ENCODE results near the gene CEP112.
"Not testable (repeated sequence)": the region's sequence is repeated elsewhere in the genome, so short reads cannot be mapped to it uniquely, and the experiment has no call there.

Gene CEP112

DNA sequence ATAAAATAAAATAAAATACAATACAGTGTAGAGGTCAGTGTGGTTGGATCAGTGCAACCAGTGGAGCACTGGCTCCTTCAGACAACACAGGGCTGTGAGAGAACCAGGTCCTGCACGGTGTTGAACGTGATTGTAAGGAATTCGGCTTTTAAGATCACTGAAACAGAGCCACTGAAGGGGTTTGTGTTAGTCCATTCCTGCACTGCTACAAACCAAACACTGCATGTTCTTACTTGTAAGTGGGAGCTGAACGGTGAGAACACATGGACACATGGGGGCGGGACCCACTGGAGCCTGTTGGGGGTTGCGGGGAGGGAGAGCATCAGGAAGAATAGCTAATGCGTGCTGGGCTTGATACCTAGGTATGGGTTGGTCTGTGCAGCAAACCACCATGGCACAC, 437.3 kb downstream of the CEP112 start:
- no peak for DNase-seq

DNA sequence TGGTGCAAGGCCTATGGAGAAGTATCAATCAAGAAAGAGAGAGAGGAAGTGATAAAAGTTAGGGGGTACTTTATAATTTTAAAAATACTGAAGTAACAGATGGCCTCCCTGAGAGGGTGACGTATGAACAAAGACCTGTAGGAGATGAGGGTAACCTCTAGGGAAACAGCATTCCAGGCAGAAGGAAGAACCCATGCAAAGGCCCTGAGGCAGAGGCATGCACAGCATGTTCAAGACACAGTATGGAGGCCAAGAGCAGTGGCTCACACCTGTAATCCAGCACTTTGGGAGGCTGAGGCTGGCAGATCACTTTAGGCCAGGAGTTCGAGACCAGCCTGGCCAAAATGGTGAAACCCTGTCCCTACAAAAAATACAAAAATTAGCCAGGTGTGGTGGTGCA, 437.9 kb downstream of the CEP112 start:
- DNase-seq: no peak

DNA sequence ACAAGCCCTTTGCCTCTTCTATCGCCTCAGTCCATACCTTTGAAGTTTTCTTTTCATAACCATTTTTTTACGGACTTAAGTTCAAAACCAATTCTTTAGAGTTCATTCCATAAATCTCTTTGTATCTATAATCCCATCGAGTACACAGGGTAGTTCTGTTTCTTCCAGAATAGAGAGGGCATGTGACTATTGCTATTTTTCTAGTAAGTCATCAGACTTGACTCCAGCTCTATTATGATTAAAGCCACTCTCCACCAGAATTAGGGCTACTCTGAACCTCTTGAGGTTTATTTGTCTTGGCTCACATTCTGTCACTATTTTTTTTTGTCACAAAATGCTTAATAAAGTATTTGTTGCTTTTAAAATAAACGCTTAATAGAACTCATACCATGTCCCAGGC, 438.6 kb downstream of the CEP112 start:
- no peak for DNase-seq

DNA sequence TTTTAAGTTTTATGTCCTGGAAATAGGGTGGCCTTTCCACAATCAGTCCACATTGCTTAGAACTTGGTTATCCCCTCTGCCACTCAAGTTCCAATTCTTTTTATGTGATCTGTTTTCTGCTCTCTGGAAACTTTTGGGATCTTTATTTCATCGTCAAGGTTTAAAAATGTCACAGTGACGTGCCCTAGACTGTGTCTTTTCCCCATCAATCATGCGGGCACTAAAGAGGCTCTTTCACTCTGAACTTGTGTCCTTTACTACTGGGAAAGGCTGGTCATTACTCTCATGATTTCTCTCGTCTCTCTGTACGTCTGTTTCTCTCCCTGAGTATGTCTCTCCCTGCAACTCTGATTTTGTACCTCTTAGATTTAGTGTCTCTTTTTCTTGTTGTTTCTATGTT, 440.7 kb downstream of the CEP112 start:
- DNase-seq: no peak

DNA sequence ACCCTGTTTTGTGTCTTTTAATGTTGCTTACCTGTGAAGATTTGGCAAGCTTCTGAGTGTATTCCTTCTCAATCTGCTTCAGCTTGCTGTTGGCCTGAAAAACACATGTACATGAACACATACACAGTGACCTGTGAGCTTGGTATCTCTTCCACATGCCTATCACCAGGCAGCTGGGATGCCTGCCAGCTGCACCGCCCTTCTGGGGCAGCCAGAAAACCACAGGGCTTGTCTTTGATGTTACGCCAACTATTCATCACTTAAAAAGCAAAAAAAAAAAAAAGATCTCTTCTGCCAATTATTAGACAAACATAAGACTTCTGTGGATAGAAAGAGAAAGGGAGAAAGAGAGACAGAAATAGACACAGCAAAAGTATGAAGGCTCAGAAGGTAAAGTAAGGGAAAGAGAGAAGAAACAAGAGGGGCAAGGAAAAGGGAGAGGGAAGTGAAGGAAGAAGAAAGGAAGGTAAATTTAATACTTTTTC, 441.3 kb downstream of the CEP112 start:
- peak; percentile 54 for DNase-seq

DNA sequence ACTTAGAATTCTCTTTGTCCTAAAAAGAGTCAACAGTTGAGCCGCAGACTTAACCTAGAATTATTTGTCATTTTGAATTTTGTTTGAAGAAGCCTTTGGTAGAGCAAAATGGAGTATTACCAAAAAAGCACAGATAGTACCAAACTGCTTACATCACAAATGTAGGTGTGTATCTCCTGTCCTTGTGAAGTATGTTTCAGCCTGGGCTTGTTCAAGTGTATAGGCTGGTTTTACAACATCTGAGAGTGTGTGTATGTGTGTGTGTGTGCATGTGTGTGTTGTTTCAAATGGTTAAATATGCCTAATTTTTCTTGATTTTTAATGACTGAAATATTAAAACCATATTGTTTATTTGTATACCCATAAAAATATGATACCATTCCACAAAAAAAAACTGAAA, 441.8 kb downstream of the CEP112 start:
- no peak for DNase-seq

DNA sequence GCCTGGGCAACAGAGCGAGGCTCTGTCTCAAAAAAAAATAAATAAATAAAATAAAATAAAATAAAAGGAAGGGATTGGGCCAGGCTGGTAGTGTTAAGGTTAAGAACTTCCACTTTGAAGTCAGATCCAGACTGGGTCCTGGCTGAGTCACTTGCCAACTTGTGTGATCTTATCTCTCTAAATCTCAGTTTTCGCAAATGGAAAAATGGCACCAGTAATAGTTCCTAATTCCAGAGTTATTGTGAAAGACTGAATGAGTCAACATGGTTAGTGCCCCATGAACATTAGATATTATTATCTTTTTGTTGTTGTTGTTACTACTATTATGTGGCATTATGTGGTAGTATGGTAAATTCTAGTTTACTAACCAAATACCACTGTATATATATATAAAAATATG, 442.5 kb downstream of the CEP112 start:
- DNase-seq: no peak

DNA sequence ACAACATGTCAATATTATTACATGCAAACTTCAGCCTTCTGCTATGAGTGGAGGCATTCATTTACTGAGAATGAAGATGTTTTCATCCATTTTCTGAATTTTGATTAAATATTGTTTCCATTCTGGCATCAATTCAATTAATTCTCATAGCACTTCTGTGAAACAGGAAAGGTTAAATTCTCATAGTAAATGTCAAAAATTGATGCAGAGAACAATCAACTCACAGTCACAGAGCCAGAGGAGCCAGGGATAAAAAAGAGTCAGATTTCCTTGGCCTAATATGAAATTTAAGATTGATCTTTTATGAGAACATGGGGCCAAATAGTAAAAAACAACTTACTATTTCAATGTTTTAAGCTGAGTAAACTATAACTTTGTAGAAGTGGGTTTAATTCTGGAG, 446.7 kb downstream of the CEP112 start:
- no peak for DNase-seq

DNA sequence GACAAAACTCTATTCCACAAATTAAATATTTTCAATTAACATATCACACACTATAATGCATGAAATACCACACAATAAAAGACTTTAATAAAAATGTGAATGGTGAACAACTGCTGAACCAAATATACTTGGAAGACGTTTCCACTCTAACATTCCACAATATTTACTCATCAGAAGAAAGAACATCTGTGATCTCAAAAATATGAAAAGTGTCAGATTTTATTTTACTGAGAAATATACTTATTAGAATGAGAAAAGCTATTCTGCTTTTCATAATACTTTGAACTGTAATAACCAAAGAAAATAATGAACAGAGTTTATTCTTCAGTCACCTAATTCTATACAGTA, 448.7 kb downstream of the CEP112 start:
- DNase-seq: no peak

DNA sequence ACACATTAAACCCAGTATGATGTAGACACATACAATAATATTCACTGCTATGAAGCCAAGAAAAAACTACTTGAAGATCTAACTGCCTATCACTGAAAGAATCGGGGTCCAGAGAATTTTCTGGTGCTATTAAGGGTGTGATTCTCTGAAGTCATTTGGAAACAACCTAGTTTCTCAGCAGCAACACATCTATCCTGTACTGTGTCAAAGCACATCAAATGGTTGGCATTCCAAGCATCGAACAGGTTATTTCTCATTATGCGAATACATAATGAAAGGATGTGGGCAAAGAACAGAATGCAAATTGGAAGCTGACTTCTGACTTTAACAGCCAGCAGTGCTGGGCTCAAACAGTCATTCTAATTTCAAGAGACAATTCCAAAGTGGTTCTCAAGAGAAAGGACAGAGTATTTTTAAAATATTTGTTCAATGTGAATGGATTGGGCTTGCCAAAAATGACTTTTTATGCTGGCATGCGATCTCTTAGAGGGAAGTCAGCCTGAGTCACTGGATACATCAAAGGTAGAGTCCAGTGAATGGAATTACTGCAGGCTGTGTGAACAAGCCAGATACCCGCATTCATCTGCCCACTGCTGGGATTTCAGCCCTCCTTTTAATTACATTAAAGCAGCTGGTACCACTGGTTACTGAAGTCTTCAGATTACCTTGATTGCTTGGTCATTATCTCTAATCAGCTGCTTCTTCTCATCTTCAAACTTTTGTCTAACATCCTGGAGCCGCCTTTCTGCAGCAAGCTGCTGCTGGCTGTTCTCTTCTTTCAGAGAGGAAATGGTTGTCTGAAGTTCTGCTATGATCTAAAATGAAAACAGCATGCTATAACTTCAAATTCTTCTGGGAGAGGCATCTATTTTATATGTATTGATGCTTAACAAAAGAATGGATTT, 449.3 kb downstream of the CEP112 start:
- DNase-seq: no peak

DNA sequence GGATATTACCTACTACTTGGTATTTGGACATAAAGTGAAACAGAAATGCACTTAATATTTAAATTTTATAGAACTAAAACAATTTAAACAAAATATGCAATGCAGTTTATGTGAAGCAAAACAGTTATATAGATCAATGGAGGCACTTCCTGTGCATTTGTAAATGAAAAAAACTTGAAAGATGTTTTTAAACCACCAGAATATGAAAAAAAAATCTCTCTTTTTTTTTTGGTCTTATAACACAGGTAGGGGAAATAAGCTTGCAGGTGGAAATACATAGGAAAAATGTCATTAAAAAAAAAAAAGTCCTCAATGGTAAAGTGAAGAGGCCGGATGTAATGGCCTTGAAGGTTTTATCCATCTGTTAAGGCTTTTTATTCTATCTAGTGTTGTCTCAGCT, 450.2 kb downstream of the CEP112 start:
- DNase-seq: no peak

DNA sequence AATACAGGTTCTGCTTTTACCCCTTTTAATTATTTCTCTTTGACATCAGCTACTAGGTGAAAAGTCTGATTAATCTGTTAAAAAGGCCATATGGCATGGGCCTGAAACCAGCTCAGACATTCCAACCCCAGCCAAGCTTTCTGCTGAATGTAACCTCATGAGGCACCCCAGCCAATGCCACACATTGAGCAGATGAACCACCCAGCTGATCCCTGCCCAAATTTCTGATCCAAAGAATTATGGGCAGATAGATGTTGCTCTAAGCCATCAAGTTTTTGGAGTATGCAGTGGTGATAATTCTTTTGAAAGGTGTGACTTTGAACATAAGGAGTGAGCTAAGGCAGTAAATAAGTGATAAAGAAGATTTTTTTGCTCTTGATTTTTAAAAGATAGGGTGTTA, 452.9 kb downstream of the CEP112 start:
- no peak for DNase-seq

DNA sequence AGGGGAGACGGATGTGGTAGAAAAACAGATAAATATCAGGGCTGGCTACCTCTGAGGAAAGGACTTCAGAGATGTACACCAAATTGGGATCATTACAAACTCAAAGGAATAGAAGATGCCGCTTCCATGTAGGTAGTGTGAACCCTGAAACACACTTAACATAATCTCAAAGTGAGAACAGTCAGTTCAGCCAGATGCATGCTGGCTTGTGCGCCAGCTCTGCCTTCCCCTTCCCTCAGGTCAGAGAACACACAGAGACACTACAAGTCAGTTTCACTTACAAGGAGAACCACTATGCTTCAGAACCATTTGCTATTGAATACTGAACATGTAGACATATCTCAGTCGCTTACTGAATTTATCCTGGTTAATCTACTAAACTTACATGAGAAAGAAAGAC, 454.5 kb downstream of the CEP112 start:
- no peak for DNase-seq

DNA sequence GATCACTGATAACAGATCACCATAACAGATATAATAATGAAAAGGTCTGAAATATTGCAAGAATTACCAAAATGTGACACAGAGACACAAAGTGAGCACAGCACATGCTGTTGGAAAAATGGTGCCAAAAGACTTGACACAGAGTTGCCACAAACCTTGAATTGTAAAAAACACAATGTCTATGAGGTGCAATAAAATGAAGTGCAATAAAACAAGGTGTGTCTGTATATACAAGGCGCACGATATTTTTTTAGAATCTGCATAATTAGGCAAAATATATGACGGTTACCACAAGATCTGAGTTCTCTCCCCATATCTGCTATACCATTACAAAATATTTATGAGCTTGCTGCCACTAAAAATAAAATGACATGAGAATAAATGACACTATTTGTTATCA, 458.6 kb downstream of the CEP112 start:
- DNase-seq: no peak

DNA sequence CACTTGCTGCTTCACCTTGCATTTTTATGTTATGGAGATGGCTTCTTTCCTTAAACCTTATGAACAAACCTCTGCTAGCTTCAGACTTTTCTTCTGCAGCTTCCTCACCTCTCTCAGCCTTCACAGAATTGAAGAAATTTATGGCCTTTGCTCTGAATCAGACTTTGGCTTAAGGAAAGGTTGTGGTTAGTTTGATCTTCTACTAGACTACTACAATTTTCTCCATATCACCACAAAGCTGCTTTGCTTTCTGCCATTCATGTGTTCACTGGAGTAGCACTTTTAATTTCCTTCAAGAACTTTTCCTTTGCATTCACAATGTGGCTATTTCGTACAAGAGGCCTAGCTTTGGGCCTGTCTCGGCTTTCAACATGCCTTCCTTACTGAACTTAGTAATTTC, 459.3 kb downstream of the CEP112 start:
- DNase-seq: not testable (repeated sequence)

DNA sequence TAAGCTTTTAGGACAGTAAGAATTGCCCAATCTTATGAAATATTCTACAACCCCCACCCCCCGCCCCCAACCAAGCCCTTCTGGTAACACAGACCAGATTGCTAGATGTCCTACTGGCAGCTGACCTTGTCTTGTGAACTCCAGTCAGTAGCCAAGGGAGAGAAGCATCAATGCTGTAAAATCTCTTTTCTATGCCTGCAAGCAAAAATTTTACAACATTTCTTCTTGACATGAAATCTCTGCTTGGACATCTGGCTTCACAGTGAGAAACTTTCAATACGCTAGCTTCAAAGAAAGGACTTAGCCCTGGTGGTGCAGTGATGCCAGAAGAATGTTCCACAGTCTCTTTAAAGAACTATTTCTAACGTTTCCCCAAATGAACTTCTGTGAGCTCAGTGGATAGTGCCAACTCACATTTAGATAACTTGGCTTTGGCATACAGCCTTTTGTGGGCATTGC, 461.2 kb downstream of the CEP112 start:
- no peak for DNase-seq

DNA sequence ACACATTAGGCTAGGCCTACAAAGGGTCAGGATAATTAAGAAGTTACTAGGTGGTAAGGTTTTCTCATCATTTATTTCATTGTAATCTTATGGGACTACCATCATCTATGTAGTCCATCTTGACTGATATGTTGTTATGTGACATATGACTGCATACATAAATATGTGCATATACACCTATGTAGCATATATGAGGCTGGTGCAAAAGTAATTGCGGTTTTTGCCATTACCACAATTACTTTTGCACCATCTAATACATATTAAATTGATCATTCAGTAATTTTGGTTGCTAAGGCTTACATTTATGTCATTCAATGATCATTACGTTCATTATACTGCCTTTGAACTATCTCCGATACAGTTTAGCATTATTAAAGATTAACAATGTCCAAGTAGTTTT, 462.7 kb downstream of the CEP112 start:
- no peak for DNase-seq

DNA sequence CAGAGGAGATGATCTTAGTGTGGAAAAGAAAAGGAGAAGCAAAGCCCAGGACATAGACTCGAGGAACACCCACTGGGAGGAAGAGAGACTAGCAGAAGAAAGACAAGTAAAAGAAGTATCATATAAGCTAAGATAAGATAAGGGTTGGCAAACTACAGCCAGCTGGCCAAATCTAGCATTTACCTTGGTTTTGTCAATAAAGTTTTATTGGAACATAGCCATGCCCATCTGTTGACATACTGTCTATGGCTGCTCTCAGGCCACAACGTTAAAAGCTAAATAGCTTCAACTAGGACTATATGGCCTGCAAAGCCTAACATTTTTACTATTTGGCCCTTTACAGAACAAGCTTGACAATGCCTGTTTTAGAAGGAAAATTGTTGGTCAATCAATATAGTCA, 464.1 kb downstream of the CEP112 start:
- no peak for DNase-seq

DNA sequence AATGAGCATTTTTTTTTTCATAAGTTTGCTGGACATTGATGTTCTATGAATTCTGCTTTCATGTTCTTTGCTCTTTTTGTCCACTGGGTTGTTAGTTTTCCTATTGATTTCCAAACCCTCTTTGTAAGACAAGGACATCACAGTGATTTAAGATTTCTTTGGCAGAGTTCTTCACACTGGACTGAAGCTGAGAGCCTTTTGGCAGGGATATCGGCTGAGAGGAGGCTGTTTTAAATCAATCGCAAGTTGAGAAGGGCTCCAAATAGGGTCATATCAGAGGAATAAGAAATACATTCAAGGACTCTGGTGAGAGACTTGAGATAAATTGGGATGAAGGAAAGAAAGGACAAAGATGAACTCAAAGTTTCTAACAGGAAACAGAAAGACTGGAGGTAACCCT, 464.7 kb downstream of the CEP112 start:
- no peak for DNase-seq

DNA sequence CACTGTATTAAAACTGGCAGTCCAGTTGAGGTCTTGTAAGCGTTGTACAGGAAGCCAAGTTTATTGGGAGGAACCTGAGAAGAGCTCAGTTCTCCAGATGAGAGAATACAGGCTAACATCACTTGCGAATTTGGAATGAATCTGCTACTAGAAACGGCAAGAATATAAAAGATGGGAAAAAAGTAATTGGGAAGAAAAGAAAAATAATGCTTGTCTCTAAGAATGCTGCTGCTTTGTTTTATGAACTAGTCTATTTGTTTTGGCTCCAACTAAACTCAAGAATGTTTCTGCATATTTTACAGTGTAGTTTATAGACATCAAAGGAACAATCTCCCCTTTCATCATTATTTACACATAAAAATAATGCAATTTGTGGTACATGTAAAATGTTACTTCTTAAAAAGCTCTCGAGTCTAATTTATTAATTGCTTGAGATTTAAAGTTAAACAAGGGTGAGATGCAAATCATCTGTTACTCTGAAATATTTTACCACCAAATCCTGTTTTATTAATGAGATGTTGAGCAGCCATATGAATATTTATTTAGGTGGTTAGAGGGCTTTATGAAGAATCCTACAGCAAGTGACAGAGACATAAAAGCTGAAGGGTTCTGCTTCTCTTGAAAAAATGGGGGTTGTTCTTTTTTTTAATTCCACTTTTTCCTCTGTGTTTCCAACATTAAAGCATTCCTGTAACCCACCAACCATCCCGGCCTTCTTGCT, 468.3 kb downstream of the CEP112 start:
- DNase-seq: no peak

DNA sequence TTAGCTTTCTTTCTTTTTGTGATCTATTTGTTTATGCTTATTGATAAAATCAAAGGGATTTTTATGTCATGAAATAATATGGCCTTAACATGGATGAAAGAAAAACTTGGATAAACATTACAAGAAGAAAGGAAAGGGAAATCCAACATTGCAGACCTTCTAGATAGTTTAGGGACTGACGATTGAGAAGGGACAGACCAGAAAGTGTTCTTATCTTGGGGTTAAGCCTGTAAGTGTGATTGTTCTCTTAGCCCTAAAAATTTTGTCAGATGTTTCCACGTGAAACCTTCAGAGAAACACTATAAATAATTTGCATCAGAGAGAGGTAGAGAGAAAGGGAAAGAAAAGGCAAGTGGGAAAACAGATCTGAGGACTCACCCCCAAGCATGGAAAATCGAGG, 473.3 kb downstream of the CEP112 start:
- DNase-seq: no peak

DNA sequence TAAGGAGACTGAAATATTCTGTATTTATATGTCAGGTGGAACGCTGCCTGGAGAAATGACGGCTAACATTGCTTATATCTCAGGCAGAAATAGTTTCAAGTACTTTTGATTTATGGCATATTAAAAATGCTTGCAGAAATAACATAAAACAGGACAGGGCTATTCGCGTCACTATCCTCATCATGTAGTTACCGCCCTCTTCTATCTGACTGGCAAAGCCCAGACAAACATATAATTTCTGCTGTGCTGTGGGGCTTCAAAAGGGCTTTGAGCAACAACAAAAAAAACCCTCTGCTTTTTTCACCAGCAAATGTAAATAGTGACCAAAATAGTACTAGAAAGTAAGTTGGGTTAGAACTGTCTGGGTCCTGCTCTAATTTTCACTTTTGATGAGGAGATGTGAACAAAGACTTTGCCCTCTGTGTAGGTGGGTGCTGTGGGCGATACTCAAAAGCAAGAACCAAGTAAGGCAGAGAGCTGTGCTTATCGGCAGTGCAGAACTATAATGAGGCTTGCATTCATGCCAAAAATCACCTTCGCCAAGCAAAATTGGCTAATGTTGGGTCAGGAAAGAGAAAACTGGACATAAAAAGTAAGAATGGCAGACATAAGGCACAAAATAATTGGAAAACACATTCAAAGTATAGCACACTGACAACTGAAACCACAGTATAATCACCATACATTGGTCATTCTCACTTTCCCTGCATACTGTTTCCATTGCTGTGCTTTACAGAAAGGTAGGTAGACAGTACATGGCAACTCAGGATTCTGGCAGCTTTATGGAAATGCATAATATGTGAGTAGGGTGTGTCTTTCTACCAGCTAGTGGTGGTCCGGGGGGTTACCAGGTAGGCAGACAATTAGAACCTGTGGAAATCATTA, 479.3 kb downstream of the CEP112 start:
- no peak for DNase-seq

DNA sequence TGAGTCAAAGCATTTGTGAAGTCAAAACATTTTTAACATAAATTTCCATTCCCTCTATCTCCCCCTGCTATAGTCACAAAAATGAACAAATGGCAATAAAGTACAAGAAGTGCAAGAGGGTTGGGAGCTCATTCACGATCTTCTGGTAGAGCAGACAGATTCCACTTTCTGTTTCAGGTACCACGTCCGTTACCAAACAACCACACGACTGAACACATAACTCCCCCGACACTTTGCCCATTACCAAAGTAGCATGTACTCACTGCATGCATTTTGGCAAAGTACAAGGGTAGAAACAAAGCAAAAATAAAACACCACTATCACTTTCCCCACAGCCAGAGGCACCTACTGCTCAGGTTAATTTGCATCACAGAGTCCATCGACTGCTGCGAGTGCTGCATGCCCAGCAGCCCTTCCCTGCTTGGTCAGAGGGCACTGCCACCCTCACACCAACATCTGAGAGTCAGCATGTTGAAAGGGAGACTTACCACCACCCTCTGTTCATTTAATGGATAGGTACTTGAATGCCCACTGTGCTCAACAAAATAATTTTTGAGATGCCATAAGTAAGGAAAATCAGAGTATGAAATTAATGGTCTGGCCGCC, 480.2 kb downstream of the CEP112 start:
- no peak for DNase-seq

Data from NCI-H2029 (cell line).